Natural killer cell (primary cell): ENCODE measurements around the gene RAB6B. TPM values are rescaled to one million over a fixed set of nuclear protein-coding genes. Genes with fewer than 3 reads are reported as not detected.

Experiments
- ATAC-seq, 3 donors: fragments of 150-1000 bp in 2 of 3; fragments of 200-7000 bp in 1 of 3; cut with Tn5 transposase; 1 replicate in 1 of 3; 2 replicates in 2 of 3; pipeline ENCODE4 v1.10.0; 2021; ENCODE audit warnings: mild to moderate bottlenecking in 2 of 3, moderate library complexity in 2 of 3
- DNase-seq, 2 donors: peaks; one replicate each; pipeline versions ENCODE4 v3.0.0 to v3.0.0-alpha.2; 2013 to 2021; ENCODE audit warnings: mixed read lengths in 1 of 2
- H3K27ac ChIP-seq: one replicate; pipeline ENCODE4 v1.5.1; 2013; ENCODE audit warnings: mild to moderate bottlenecking, low read length
- H3K27me3 ChIP-seq: one replicate; pipeline ENCODE4 v1.6.1; 2013; ENCODE audit warnings: low read length; ENCODE audit not compliant: control insufficient read depth, insufficient read depth
- H3K36me3 ChIP-seq: one replicate; pipeline ENCODE4 v1.6.1; 2013; ENCODE audit warnings: low read length; ENCODE audit not compliant: control insufficient read depth, insufficient read depth
- H3K4me1 ChIP-seq: one replicate; pipeline ENCODE4 v1.6.1; 2013; ENCODE audit warnings: low read length; ENCODE audit not compliant: control insufficient read depth, insufficient read depth
- H3K4me3 ChIP-seq: one replicate; pipeline ENCODE4 v1.5.1; 2013; ENCODE audit warnings: low read length
- H3K9me3 ChIP-seq: one replicate; pipeline ENCODE4 v1.6.1; 2013; ENCODE audit warnings: low read length; ENCODE audit not compliant: control insufficient read depth, insufficient read depth
- H3K27ac Mint-ChIP-seq, 2 donors: one replicate each; pipeline ENCODE4 v1.8.0; 2022; ENCODE audit warnings: mild to moderate bottlenecking in 2 of 2, mixed read lengths in 2 of 2, moderate library complexity in 1 of 2
- H3K27me3 Mint-ChIP-seq, 2 donors: one replicate each; pipeline ENCODE4 v1.8.0; 2022; ENCODE audit warnings: low read depth in 2 of 2, mixed read lengths in 2 of 2
- H3K36me3 Mint-ChIP-seq: one replicate; pipeline ENCODE4 v1.8.0; 2022; ENCODE audit warnings: mixed read lengths
- H3K4me1 Mint-ChIP-seq, 2 donors: one replicate each; pipeline ENCODE4 v1.8.0; 2022; ENCODE audit warnings: mixed read lengths in 2 of 2
- H3K4me3 Mint-ChIP-seq: one replicate; pipeline ENCODE4 v1.8.0; 2022; ENCODE audit warnings: mild to moderate bottlenecking, moderate library complexity, mixed read lengths
- H3K9me3 Mint-ChIP-seq, 2 donors: one replicate each; pipeline ENCODE4 v1.8.0; 2022; ENCODE audit warnings: mixed read lengths in 2 of 2
- CTCF ChIP-seq: fragments of 200-600 bp; IDR thresholded peaks from one replicate; pipeline ENCODE4 v1.8.0; 2022; ENCODE audit warnings: antibody characterized with exemption
- WGBS: methylation state at CpG from one replicate; pipeline ENCODE4 v1.1.7; 2013; ENCODE audit warnings: missing lambda C conversion rate; ENCODE audit not compliant: insufficient coverage; 5-methylcytosine and 5-hydroxymethylcytosine counted together
- intact Hi-C: fragments of 100-400 bp; cut with micrococcal nuclease; formaldehyde crosslinking; loops from one replicate; pipeline ENCODE4 v1.14.2; 2022
- total RNA-seq, 4 donors: library from RNA; stranded (reverse); fragments of 120-200 nt in 1 of 4; gene quantifications; one replicate each; pipeline versions ENCODE4 v1.2.3 to v1.2.4, GENCODE V29; 2013 to 2022

RAB6B gene
- total RNA-seq, 3 donors from 2014 or later (not counting 1 experiment from before 2014, with no cell fraction given), result 1.4 to 2.7 (median 1.6) TPM

- TF ChIP-seq CTCF, result no peak
- 92% methylated on average over 5 of the region's 5 CpGs for WGBS
Observed at GRCh38 chr3:133860519-133860918, 35.2 kb downstream of the RAB6B start.

GRCh38 chr3:133859381-133860234 is 36.1 kb downstream of the RAB6B start:
- H3K4me1 Mint-ChIP-seq, result peaks cover 0 to 9% of the 10 kb centered on the region in 2 donors
- H3K4me3 Mint-ChIP-seq, result no peak overlapping the region
- H3K9me3 Mint-ChIP-seq, result no peaks in the 10 kb centered on the region
- Histone ChIP-seq H3K9me3 (no peaks in the 10 kb centered on the region), H3K4me3 (no peak overlapping the region), H3K4me1 (no peaks in the 10 kb centered on the region), H3K27me3 (no peaks in the 10 kb centered on the region), H3K36me3 (no peaks in the 10 kb centered on the region), H3K27ac (no peak overlapping the region)
- WGBS, result 92% methylated on average over 12 of the region's 12 CpGs
- H3K27me3 Mint-ChIP-seq, result no peaks in the 10 kb centered on the region
- no peak overlapping the region for H3K27ac Mint-ChIP-seq
- ATAC-seq, result no peak
- H3K36me3 Mint-ChIP-seq, result no peaks in the 10 kb centered on the region
- intact Hi-C loops, result no loop called here
- no peak for TF ChIP-seq CTCF
- no peak for DNase-seq

More at GRCh38 chr3:133860519-133860918, 35.2 kb downstream of the RAB6B start:
- H3K9me3 ChIP-seq, result no peaks in the 10 kb centered on the region
- Mint-ChIP-seq H3K27me3 (no peaks in the 10 kb centered on the region), H3K4me1 (peaks cover 0 to 9% of the 10 kb centered on the region in 2 donors), H3K9me3 (no peaks in the 10 kb centered on the region), H3K4me3 (no peak overlapping the region), H3K36me3 (no peaks in the 10 kb centered on the region), H3K27ac (no peak overlapping the region)
- H3K4me3 ChIP-seq, result no peak overlapping the region
- no peaks in the 10 kb centered on the region for H3K4me1 ChIP-seq
- DNase-seq, result no peak
- intact Hi-C loops, result no loop called here
- no peak for ATAC-seq
- H3K36me3 ChIP-seq, result no peaks in the 10 kb centered on the region
- no peaks in the 10 kb centered on the region for H3K27me3 ChIP-seq
- H3K27ac ChIP-seq, result no peak overlapping the region

DNA sequence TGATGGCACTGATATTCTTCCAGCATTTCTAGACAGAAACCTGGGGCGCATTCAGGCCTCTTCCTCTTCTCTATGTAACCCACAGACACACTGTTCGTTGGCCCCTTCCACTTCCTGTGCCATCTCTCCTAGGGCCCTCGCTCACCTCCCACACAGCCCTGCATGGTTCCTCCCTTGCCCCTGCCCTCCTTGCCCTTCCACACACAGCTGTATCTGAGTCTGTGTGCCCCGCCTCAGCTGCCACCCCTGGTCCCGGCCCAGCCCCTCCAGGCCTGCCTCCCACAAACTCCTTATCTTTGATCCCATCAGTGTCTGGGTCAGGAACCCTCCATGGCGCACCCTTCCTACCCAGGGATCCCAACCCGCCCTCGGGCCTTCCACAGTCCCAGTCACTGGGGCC is 37.9 kb downstream of the RAB6B start:
- intact Hi-C loops, result no loop called here
- 57% methylated on average over 8 of the region's 8 CpGs for WGBS

More for the DNA sequence above, 37.9 kb downstream of the RAB6B start:
- Histone ChIP-seq H3K9me3 (no peaks in the 10 kb centered on the region), H3K27me3 (no peaks in the 10 kb centered on the region), H3K27ac (no peak overlapping the region), H3K36me3 (no peaks in the 10 kb centered on the region), H3K4me3 (no peak overlapping the region), H3K4me1 (no peaks in the 10 kb centered on the region)
- H3K27me3 Mint-ChIP-seq, result no peaks in the 10 kb centered on the region
- TF ChIP-seq CTCF, result no peak
- no peaks in the 10 kb centered on the region for H3K9me3 Mint-ChIP-seq
- peak overlapping the region in 1 of 2 donors; percentile 25 for H3K27ac Mint-ChIP-seq
- H3K36me3 Mint-ChIP-seq, result no peaks in the 10 kb centered on the region
- H3K4me1 Mint-ChIP-seq, result peaks cover 0 to 9% of the 10 kb centered on the region in 2 donors
- DNase-seq (no peak), ATAC-seq (no peak)
- H3K4me3 Mint-ChIP-seq, result no peak overlapping the region
